ENCODE measurements around the gene NACA2. TPM values are rescaled to one million over a fixed set of nuclear protein-coding genes. Genes with fewer than 3 reads are reported as not detected.

Gene NACA2
- polyA plus RNA-seq, 2 of the 4 experiments (the other 2 are of a cell fraction), result 0.34 to 0.40 TPM

GRCh38 chr17:61611323-61611722, 20.3 kb upstream of the NACA2 start:
- ChIA-PET CTCF (interaction anchor here (0.9 kb wide), 1 partner anchor 116 kb away, joined by 3 read pairs; no protein-coding TSS in a partner anchor), POLR2A (no interaction called here)
- no peak overlapping the region for H3K4me3 ChIP-seq
- ATAC-seq (no peak), FAIRE-seq (no peak), DNase-seq (ENCODE audit: low read depth in 1 of 2, low spot score in 1 of 2) (no peak)
- H3K27ac ChIP-seq, result no peak overlapping the region
- H3K4me1 ChIP-seq, result no peaks in the 10 kb centered on the region
- no peaks in the 10 kb centered on the region for H3K9me3 ChIP-seq
- no peak for TF ChIP-seq CBX2 (IDR thresholded peaks at IDR 0.05; ENCODE audit: borderline replicate concordance, low read depth)
- no peak for TF ChIP-seq JUN (IDR thresholded peaks at IDR 0.05)
- TF ChIP-seq, protein P1, sequence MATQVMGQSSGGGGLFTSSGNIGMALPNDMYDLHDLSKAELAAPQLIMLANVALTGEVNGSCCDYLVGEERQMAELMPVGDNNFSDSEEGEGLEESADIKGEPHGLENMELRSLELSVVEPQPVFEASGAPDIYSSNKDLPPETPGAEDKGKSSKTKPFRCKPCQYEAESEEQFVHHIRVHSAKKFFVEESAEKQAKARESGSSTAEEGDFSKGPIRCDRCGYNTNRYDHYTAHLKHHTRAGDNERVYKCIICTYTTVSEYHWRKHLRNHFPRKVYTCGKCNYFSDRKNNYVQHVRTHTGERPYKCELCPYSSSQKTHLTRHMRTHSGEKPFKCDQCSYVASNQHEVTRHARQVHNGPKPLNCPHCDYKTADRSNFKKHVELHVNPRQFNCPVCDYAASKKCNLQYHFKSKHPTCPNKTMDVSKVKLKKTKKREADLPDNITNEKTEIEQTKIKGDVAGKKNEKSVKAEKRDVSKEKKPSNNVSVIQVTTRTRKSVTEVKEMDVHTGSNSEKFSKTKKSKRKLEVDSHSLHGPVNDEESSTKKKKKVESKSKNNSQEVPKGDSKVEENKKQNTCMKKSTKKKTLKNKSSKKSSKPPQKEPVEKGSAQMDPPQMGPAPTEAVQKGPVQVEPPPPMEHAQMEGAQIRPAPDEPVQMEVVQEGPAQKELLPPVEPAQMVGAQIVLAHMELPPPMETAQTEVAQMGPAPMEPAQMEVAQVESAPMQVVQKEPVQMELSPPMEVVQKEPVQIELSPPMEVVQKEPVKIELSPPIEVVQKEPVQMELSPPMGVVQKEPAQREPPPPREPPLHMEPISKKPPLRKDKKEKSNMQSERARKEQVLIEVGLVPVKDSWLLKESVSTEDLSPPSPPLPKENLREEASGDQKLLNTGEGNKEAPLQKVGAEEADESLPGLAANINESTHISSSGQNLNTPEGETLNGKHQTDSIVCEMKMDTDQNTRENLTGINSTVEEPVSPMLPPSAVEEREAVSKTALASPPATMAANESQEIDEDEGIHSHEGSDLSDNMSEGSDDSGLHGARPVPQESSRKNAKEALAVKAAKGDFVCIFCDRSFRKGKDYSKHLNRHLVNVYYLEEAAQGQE (IDR thresholded peaks at IDR 0.05), result no peak
- TF ChIP-seq KDM1A (IDR thresholded peaks at IDR 0.05; ENCODE audit: low read depth), result no peak
- no peak for TF ChIP-seq MYC (IDR thresholded peaks at IDR 0.05; ENCODE audit: borderline replicate concordance, low read length)
- TF ChIP-seq FOSB (CRISPR knock-in tag; IDR thresholded peaks at IDR 0.05), result no peak
- no peak for TF ChIP-seq TFCP2L1 (CRISPR knock-in tag; IDR thresholded peaks at IDR 0.05)
- no peak for TF ChIP-seq TP53 (CRISPR knock-in tag; IDR thresholded peaks at IDR 0.05)
- 82% methylated on average over 6 of the region's 6 CpGs for WGBS (ENCODE audit: missing lambda C conversion rate)
- H3K4me2 ChIP-seq, result no peak overlapping the region

DNA sequence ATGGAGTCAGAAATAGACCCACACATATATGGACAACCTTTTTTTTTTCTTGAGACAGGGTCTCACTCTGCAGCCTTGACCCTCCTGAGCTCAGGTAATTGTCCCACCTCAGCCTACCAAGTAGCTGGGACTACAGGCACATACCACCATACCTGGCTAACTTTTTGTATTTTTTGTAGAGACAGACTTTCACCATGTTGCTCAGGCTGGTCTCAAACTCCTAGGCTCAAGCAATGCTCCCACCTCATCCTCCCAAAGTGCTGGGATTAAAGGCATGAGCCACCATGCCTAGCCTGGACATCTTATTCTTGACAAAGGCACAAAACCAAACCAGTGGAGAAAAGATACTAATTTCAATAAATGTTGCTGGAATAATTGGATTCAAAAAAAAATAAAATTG, 14.7 kb upstream of the NACA2 start:
- DNase-seq (ENCODE audit: low read depth in 1 of 2, low spot score in 1 of 2) (no peak), FAIRE-seq (no peak), ATAC-seq (no peak)
- POLR2A ChIA-PET, result no interaction called here
- H3K9me3 ChIP-seq, result no peaks in the 10 kb centered on the region
- H3K27ac ChIP-seq, result no peak overlapping the region
- no peak overlapping the region for H3K4me2 ChIP-seq
- H3K4me3 ChIP-seq, result no peak overlapping the region
- no peaks in the 10 kb centered on the region for H3K4me1 ChIP-seq
- TF ChIP-seq CEBPB (IDR thresholded peaks at IDR 0.05) (no peak), HMGXB4 (CRISPR knock-in tag; IDR thresholded peaks at IDR 0.05; ENCODE audit: borderline replicate concordance) (no peak), POLR2AphosphoS2 (conservative IDR thresholded peaks at IDR 0.05; ENCODE audit: low read length) (no peak), HDAC2 (IDR thresholded peaks at IDR 0.05) (no peak), FOSL2 (IDR thresholded peaks at IDR 0.05) (no peak), FOSL2 (CRISPR knock-in tag; IDR thresholded peaks at IDR 0.05) (no peak)
- CTCF ChIA-PET, result interaction anchor here (1.3 kb wide), 1 partner anchor 231 kb away, joined by 3 read pairs; no protein-coding TSS in a partner anchor

GRCh38 chr17:61601297-61601696, 10.3 kb upstream of the NACA2 start:
- Histone ChIP-seq H3K4me3 (no peak overlapping the region), H3K4me1 (no peaks in the 10 kb centered on the region), H3K27ac (no peak overlapping the region), H3K4me2 (no peak overlapping the region), H3K9me3 (no peaks in the 10 kb centered on the region)
- CTCF ChIA-PET, result interaction anchor here (0.9 to 1.1 kb wide), 3 partner anchors 17 to 26 kb away, joined by 3 to 4 read pairs (median 3); no protein-coding TSS in a partner anchor
- 78% methylated on average over 4 of the region's 4 CpGs for WGBS (ENCODE audit: missing lambda C conversion rate)
- FAIRE-seq (no peak), DNase-seq (ENCODE audit: low read depth in 1 of 2, low spot score in 1 of 2) (no peak), ATAC-seq (no peak)
- TF ChIP-seq MYC (IDR thresholded peaks at IDR 0.05; ENCODE audit: borderline replicate concordance, low read length), result no peak
- TF ChIP-seq SMC3 (IDR thresholded peaks at IDR 0.05), result no peak
- no peak for TF ChIP-seq HOXA7 (CRISPR knock-in tag; IDR thresholded peaks at IDR 0.05)
- TF ChIP-seq FOXS1 (CRISPR knock-in tag; IDR thresholded peaks at IDR 0.05), result no peak
- TF ChIP-seq HOXB13 (CRISPR knock-in tag; IDR thresholded peaks at IDR 0.05; ENCODE audit: low read depth), result no peak
- TF ChIP-seq BHLHE40 (IDR thresholded peaks at IDR 0.05; ENCODE audit: low read depth, low read length), result no peak
- TF ChIP-seq KDM5A (IDR thresholded peaks at IDR 0.05), result no peak
- no peak for TF ChIP-seq HMGXB4 (CRISPR knock-in tag; IDR thresholded peaks at IDR 0.05; ENCODE audit: borderline replicate concordance)
- no peak for TF ChIP-seq CHD2 (IDR thresholded peaks at IDR 0.05; ENCODE audit: low read length, partially characterized antibody)
- no peak for TF ChIP-seq RNF2 (IDR thresholded peaks at IDR 0.05; ENCODE audit: borderline replicate concordance, low read depth)
- POLR2A ChIA-PET, result no interaction called here
